NOMO-1 treated with dmso at 0.1 percent for 144 hours (cell line): Measurements from ENCODE around the gene CHRM4.
"Not testable (repeated sequence)": the region's sequence is repeated elsewhere in the genome, so short reads cannot be mapped to it uniquely, and the experiment has no call there.

ENCODE experiments used
- DNase-seq: peaks from one replicate; lab custom pipeline; 2025; ENCODE audit not compliant: unreplicated experiment; lab: John Stamatoyannopoulos, UW

The CHRM4 gene

GRCh38 chr11:46382646-46383403 lies 8.8 kb downstream of the CHRM4 start:
- DNase-seq, result no peak

- DNase-seq, result no peak
Observed at GRCh38 chr11:46381819-46382645, 9.5 kb downstream of the CHRM4 start.

DNA sequence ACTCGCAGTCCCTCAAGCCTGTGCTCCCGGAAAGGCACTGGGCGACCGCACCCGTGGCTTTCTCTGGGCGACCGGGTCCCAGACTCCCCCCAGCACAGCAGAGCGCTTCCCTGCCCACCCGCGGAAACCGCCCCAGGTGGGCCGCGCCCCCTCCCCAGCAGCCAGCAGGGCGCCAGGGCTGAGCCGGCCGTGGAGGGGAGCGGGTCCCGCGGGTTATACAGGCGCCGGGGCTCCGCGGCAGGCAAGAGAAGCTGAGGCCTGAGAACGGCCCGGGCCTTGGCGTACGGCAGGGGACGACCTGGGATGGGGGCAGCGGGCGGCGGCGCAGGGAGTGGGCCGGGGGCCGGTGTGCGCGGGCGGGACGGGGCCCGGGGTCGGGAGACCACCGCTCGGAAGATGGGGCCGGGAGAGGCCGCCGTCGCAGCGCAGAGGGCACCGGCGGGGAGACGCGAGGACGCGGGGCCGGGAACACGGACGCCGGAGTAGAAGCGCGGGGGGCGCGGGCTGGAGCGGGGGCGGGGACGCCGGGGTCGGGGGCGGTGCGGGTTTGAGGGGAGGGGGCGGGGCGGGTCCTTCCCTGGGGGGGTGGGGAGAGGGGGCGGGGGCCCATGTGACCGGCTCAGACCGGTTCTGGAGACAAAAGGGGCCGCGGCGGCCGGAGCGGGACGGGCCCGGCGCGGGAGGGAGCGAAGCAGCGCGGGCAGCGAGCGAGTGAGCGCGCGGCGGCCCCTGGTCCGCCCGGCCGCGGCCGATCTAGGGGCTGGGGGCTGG lies 10.3 kb downstream of the CHRM4 start, which contains the start of gene MDK:
Gene MDK, plus strand, starts transcription at position 622 of the 771 bp plus-strand sequence. CDS start 389 bp downstream, outside the sequence.
- no peak for DNase-seq

GRCh38 chr11:46380340-46381047 lies 11.1 kb downstream of the CHRM4 start:
- no peak for DNase-seq

- not testable (repeated sequence) for DNase-seq
Observed at GRCh38 chr11:46379482-46380293, 11.9 kb downstream of the CHRM4 start.

GRCh38 chr11:46378811-46379481 lies 12.6 kb downstream of the CHRM4 start:
- no peak for DNase-seq

DNA sequence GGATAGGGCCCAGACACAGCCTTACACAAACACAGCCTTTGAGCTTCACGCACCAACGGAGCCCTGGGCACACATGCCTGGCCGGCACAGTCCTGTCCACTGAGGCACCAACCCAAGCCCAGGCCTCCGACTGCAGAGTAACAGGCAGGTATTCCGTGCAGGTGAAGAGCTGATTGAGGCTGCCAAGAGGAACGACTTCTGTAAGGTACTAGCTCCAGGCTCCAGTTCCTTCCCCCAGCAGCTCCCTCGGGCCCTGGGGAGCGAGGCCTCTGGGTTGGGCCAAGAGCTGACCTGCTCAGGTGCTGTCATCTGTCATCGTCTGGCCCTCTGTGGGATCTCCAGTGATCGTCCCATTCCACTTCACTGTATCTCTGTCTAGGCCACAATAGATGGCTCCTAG lies 13.3 kb downstream of the CHRM4 start:
- DNase-seq, result no peak

GRCh38 chr11:46377831-46378230 lies 13.7 kb downstream of the CHRM4 start:
- DNase-seq, result no peak

DNA sequence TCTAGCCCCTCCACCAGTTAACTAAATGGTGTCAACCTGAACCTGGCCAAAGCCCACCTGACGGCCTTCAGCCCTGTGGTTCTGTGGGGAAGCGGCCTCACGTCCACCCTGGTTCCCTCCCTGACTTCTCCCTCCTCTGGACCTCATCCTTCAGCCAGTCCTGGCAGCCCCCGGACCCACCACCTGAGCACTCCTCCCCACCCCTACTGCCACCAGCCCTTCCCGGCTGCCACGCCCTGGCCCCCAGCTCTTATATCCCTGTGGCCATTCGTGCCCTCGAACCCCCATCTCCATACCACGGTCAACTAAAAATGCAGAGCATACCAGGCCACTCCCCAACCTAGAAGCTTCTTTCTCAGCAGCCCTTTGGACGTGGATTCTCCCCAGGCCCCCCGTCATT lies 14.3 kb downstream of the CHRM4 start:
- no peak for DNase-seq

DNA sequence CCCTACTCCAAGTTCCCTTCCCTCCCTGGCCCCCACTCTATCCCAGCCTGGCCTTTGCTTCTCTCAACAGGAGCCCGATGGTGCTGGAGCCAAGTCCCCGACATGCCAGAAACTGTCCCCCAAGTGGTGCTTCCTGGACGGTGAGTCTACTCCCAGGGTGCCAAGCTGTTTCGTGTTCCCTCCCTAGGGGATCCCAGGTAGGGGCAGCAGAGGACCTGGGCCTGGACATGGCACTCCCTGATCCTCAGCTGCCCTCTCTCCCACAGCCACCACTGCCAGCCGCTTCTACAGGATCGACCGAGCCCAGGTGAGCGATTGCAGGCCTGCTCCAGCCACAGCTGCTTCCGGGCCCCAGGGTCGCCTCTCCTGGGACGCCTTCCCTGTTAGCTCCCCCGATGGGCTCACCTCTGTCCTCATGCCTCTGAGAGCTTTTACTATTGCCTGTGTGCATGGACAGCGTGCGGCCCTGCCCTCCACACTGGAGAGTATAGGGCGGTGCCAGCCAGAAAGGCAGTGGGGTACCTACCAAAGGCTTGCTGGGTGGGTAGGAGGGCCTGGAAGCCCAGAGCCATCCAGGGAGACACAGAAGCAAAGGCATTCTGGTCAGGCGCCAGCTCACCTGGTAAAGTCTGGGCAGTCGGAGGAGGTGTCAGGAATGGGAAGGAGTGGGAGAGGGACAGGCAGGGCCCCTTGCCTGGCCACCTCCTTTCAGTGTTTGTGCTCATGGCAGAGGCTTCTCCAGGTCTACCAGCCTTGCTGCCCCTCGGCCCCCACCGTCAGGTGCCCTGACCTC lies 15.1 kb downstream of the CHRM4 start:
- DNase-seq, result no peak

DNA sequence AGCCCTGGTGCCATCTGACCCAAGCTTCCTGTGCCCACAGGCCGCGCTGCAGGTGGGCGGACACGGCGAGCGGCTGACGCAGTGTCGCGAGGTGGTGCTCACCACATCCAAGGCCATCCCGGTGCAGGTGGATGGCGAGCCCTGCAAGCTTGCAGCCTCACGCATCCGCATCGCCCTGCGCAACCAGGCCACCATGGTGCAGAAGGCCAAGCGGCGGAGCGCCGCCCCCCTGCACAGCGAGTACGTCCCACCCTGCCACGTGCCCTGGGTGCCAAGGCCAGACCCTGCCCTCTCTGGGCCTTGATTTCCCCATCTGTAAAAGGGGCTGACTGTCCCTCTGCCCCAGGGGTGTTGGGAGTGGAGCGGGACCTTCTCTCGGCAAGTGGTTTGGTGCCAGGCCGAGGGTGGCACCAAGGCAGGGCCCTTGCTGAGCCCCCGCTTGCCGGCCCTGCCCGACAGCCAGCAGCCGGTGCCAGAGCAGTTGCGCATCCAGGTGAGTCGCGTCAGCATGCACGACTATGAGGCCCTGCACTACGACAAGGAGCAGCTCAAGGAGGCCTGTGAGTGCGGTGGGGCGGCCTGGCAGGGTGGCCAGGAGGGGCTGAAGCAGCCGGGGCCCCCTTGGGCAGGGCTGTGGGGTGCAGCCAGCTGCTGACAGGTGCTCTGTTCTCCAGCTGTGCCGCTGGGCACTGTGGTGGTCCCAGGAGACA lies 16.0 kb downstream of the CHRM4 start:
- no peak for DNase-seq

DNA sequence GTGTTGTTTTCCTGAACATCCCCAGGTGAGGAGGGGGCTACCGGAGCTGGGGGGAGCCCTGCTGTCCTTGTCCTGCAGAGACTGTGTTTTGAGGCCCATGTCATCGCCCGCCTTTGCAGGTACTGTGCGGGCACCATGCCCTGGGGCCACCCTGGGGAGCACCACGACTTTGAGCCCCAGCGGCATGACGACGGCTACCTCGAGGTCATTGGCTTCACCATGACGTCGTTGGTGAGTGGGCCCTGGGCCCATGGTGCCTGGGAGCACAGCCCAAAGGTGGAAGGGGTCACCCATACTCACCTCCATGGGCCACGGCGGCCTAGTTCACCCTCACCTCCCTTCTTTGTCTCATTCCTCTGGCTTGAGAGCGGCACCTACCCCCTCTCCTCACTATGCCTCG lies 16.8 kb downstream of the CHRM4 start:
- DNase-seq, result no peak

DNA sequence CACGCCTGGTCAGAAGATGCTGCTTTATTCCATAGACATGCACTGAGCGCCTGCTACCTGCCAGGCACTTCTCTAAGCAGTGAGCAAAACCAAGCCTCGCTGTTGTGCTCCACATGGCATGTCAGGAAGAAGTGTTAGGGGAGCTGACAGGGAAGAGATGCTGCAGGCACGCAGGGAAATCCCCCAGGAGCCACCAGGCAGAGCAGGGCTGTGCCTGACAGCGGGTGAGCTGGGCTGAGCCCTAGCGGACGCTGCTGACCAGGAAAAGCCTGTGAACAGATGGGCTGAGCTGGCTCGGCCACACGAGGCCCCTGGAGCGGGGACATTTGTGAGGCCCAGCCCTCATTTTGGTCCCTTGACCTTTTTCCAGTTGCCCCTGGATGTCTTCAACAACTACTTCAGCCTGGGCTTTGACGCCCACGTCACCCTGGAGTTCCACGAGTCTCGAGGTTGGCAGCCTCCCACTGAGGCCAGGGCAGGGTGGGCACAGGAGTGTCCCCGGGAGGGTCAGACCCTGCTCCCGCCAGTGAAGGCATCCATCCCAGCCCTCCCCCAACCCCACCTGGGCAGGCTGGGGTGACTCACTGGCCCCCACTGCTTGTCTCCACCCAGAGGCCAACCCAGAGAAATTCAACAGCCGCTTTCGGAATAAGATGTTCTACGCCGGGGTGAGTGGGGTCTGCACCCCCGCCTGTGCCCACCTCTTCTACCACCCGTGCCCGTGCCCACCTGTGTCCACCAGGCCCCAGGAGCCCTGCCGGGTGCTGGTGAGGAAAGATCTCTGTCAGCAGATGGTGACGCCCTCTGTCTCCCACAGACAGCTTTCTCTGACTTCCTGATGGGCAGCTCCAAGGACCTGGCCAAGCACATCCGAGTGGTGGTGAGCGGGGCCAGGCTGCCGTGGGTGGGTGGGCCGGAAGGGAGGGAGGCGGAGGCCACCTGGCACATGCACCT lies 17.5 kb downstream of the CHRM4 start:
- no peak for DNase-seq

DNA sequence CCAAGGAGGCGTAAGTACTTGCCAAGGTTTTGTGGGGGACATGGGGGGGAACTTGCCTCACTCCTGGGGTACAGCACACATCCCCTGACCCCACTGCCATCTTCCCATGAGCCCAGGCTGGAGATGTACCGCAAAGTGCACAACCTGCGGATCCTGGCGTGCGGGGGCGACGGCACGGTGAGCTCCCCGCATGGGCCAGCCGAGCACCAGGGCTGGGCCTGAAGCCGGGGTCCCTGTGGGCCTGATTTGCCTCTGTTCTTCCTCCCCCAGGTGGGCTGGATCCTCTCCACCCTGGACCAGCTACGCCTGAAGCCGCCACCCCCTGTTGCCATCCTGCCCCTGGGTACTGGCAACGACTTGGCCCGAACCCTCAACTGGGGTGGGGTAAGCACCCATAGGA lies 19.1 kb downstream of the CHRM4 start:
- DNase-seq, result not testable (repeated sequence)

DNA sequence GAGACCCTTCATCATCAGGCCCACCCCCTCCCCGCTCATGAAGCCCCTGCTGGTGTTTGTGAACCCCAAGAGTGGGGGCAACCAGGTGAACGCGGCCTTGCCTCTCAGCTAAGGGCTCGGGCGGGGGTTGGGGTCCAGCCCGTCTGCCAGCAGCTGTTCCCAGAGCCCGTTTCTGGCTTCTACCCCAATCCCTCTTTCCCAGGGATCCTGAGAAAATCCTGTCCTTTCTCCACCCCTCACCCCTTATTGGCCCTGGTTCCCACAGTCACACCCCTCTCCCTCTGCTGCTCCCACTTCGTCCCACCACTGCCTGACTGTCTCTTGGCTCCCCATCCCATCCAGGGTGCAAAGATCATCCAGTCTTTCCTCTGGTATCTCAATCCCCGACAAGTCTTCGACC lies 19.5 kb downstream of the CHRM4 start:
- no peak for DNase-seq

DNA sequence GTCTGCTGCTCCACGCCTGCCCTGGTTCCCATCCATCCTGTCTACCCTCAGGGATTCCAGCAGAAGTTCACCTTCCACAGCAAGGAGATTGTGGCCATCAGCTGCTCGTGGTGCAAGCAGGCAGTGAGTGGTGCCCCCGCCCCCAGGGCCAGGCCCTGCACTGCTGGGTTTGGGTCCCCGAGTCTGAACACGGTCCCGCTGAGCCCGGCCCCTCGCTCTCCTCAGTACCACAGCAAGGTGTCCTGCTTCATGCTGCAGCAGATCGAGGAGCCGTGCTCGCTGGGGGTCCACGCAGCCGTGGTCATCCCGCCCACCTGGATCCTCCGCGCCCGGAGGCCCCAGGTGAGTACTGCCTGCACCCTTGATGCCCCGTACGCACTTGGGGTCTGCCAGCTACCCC lies 20.3 kb downstream of the CHRM4 start:
- not testable (repeated sequence) for DNase-seq

- no peak for DNase-seq
Observed at GRCh38 chr11:46370253-46370652, 21.3 kb downstream of the CHRM4 start.
